SK-N-SH (cell line): ENCODE data around the gene NEMP2. TPM values are rescaled to one million over a fixed set of nuclear protein-coding genes. Genes with fewer than 3 reads are reported as not detected.
A peak's percentile ranks its signal among the peaks of the same experiment; 100 is the strongest.

ENCODE experiments used
- CTCF ChIA-PET: fragments of 300-600, 350-600 bp; formaldehyde crosslinking; extraction: SDS; loops from one replicate; lab custom pipeline; 2021; lab: Yijun Ruan, JAX
- POLR2A ChIA-PET: fragments of 350-600 bp; sonication (Branson Sonifier 250); formaldehyde crosslinking; extraction: SDS; loops from one replicate; lab custom pipeline; 2020; ENCODE audit warnings: antibody characterized with exemption, inconsistent platforms; lab: Yijun Ruan, JAX
- DNase-seq: peaks from one replicate; pipeline ENCODE4 v3.0.0; 2012
- H2AFZ ChIP-seq: fragments of 200-600 bp; sonication (generic); 2 replicates; pipeline ENCODE4 v1.8.1; 2016; ENCODE audit warnings: antibody characterized with exemption, mild to moderate bottlenecking, low read depth
- H3F3A ChIP-seq: fragments of 200-600 bp; sonication (generic); replicated peaks from 2 replicates; pipeline ENCODE3; 2016; ENCODE audit warnings: antibody characterized with exemption, mild to moderate bottlenecking; ENCODE audit not compliant: insufficient read depth
- H3K27ac ChIP-seq, 2 experiments: fragments of 200-500 bp in 1 of 2; fragments of 200-600 bp in 1 of 2; sonication (Bioruptor generic) in 1 of 2; sonication (generic), shearing (Covaris generic) in 1 of 2; 2 replicates each; pipeline versions ENCODE4 v1.5.1 to v1.6.1; 2014 to 2016; ENCODE audit warnings: low read depth in 2 of 2, inconsistent platforms in 1 of 2, low read length in 1 of 2, mild to moderate bottlenecking in 1 of 2, mixed read lengths in 1 of 2
- H3K27me3 ChIP-seq: fragments of 200-600 bp; sonication (generic), shearing (Covaris generic); 2 replicates; pipeline ENCODE4 v1.6.1; 2016; ENCODE audit warnings: mixed run types; ENCODE audit not compliant: insufficient read depth
- H3K36me3 ChIP-seq, 2 experiments: fragments of 200-500 bp in 1 of 2; fragments of 200-600 bp in 1 of 2; sonication (Bioruptor generic) in 1 of 2; sonication (generic) in 1 of 2; replicated peaks in 1 of 2; 2 replicates each; pipeline versions ENCODE3 to v1.5.1; 2014 to 2016; ENCODE audit warnings: low read length in 1 of 2, mild to moderate bottlenecking in 1 of 2; ENCODE audit not compliant: insufficient read depth in 2 of 2, control insufficient read depth in 1 of 2
- H3K4me1 ChIP-seq, 2 experiments: fragments of 200-500 bp in 1 of 2; fragments of 200-600 bp in 1 of 2; sonication (Bioruptor generic) in 1 of 2; sonication (generic), shearing (Covaris generic) in 1 of 2; 2 replicates each; pipeline versions ENCODE4 v1.5.1 to v1.6.1; 2014 to 2016; ENCODE audit warnings: low read depth in 1 of 2, low read length in 1 of 2, mixed run types in 1 of 2; ENCODE audit not compliant: insufficient read depth in 2 of 2, control insufficient read depth in 1 of 2
- H3K4me2 ChIP-seq: fragments of 200-600 bp; sonication (generic), shearing (Covaris generic); 2 replicates; pipeline ENCODE4 v1.6.1; 2017; ENCODE audit warnings: mixed run types
- H3K4me3 ChIP-seq, 2 experiments: fragments of 200-500 bp in 1 of 2; fragments of 200-600 bp in 1 of 2; sonication (Bioruptor generic) in 1 of 2; sonication (generic), shearing (Covaris generic) in 1 of 2; 2 replicates each; pipeline versions ENCODE4 v1.5.1 to v1.8.1; 2014 to 2016; ENCODE audit warnings: low read depth in 2 of 2, inconsistent platforms in 1 of 2, low read length in 1 of 2, mild to moderate bottlenecking in 1 of 2, mixed read lengths in 1 of 2, moderate library complexity in 1 of 2
- H3K79me2 ChIP-seq: fragments of 200-600 bp; sonication (generic); 2 replicates; pipeline ENCODE4 v1.8.1; 2017; ENCODE audit warnings: mild to moderate bottlenecking; ENCODE audit not compliant: insufficient read depth
- H3K9ac ChIP-seq: fragments of 200-600 bp; sonication (generic); 2 replicates; pipeline ENCODE4 v1.6.1; 2017; ENCODE audit warnings: mixed run types
- H3K9me2 ChIP-seq: fragments of 200-600 bp; sonication (generic); 2 replicates; pipeline ENCODE4 v1.6.1; 2017; ENCODE audit warnings: mixed run types
- H3K9me3 ChIP-seq: fragments of 200-600 bp; sonication (generic); 2 replicates; pipeline ENCODE4 v1.6.1; 2017; ENCODE audit warnings: mixed run types, mild to moderate bottlenecking, moderate library complexity
- H4K20me1 ChIP-seq: fragments of 200-600 bp; sonication (generic); 2 replicates; pipeline ENCODE4 v1.6.1; 2017; ENCODE audit warnings: mild to moderate bottlenecking, mixed run types; ENCODE audit not compliant: insufficient read depth
- CHD2 ChIP-seq: fragments of 150-350 bp; IDR thresholded peaks from 2 replicates; pipeline ENCODE4 v1.6.1; 2018; ENCODE audit warnings: low read length; ENCODE audit not compliant: partially characterized antibody
- CTCF ChIP-seq: fragments of 200-600 bp; sonication (generic); IDR thresholded peaks from 2 replicates; pipeline ENCODE4 v1.6.1; 2017; ENCODE audit warnings: antibody characterized with exemption, mild to moderate bottlenecking, moderate library complexity
- ELF1 ChIP-seq: IDR thresholded peaks from 2 replicates; pipeline ENCODE4 v1.4.0; 2012
- EP300 ChIP-seq, 2 experiments: IDR thresholded peaks; 2 replicates each; pipeline versions ENCODE4 v1.4.0 to v1.6.1; 2012; ENCODE audit warnings: borderline replicate concordance in 1 of 2, low read depth in 1 of 2, low read length in 1 of 2
- EZH2phosphoT487 ChIP-seq: fragments of 200-600 bp; sonication (generic); IDR thresholded peaks from 2 replicates; pipeline ENCODE4 v1.6.1; 2017; ENCODE audit warnings: low read depth, mixed run types, mild to moderate bottlenecking, antibody characterized with exemption, moderate library complexity, borderline replicate concordance
- FOXJ3 ChIP-seq: sonication (generic); formaldehyde crosslinking; IDR thresholded peaks from 2 replicates; pipeline ENCODE4 v1.5.1; 2020; ENCODE audit warnings: mild to moderate bottlenecking, missing genetic modification reagents
- FOXM1 ChIP-seq: IDR thresholded peaks from 2 replicates; pipeline ENCODE4 v1.4.0; 2012; ENCODE audit warnings: low read depth, mild to moderate bottlenecking
- IRF3 ChIP-seq: fragments of 150-350 bp; IDR thresholded peaks from 2 replicates; pipeline ENCODE4 v1.6.1; 2016; ENCODE audit warnings: mild to moderate bottlenecking, low read depth, low read length
- JUND ChIP-seq: IDR thresholded peaks from 2 replicates; pipeline ENCODE4 v1.4.0; 2012
- NRF1 ChIP-seq: IDR thresholded peaks from 2 replicates; pipeline ENCODE4 v1.6.1; 2012; ENCODE audit warnings: low read depth, mild to moderate bottlenecking, low read length
- POLR2AphosphoS5 ChIP-seq: IDR thresholded peaks from 2 replicates; pipeline ENCODE4 v1.6.1; 2012; ENCODE audit warnings: low read depth, low read length
- RCOR1 ChIP-seq: fragments of 150-350 bp; IDR thresholded peaks from 2 replicates; pipeline ENCODE4 v1.6.1; 2017; ENCODE audit warnings: antibody characterized with exemption, low read length
- RFX5 ChIP-seq: IDR thresholded peaks from 2 replicates; pipeline ENCODE4 v1.6.1; 2012; ENCODE audit warnings: mild to moderate bottlenecking, improper control_type of control experiment, low read length
- SIN3A ChIP-seq: IDR thresholded peaks from 2 replicates; pipeline ENCODE4 v1.6.1; 2012; ENCODE audit warnings: low read depth, mild to moderate bottlenecking, low read length, moderate library complexity, borderline replicate concordance
- SMC3 ChIP-seq: IDR thresholded peaks from 2 replicates; pipeline ENCODE4 v1.6.1; 2012; ENCODE audit warnings: low read depth, low read length, improper control_type of control experiment
- TEAD4 ChIP-seq: IDR thresholded peaks from 2 replicates; pipeline ENCODE4 v1.4.0; 2012; ENCODE audit warnings: mild to moderate bottlenecking, borderline replicate concordance; ENCODE audit not compliant: insufficient read depth
- ZBTB33 ChIP-seq: IDR thresholded peaks from 2 replicates; pipeline ENCODE4 v1.4.0; 2012; ENCODE audit warnings: low read depth, borderline replicate concordance
- WGBS: methylation state at CpG from one replicate; pipeline ENCODE4 v1.1.6; 2017; ENCODE audit warnings: low lambda C conversion rate; 5-methylcytosine and 5-hydroxymethylcytosine counted together
- polyA plus RNA-seq, 3 experiments: library from polyadenylated mRNA; depleted of rRNA; stranded (reverse); fragments of >200 nt; gene quantifications; 2 replicates each; pipeline ENCODE4 v1.2.3, GENCODE V29; 2012
- TF ChIP-seq, protein P1 (sequence below): IDR thresholded peaks from 2 replicates; pipeline ENCODE4 v1.6.1; 2012; ENCODE audit warnings: mild to moderate bottlenecking, low read depth, low read length, moderate library complexity

NEMP2 gene
- polyA plus RNA-seq, 1 of the 3 experiments (the other 2 are of a cell fraction), result 2.0 TPM

- Histone ChIP-seq H2AFZ (peak overlapping the region; percentile 75; the same call in 1 of the 2 replicates), H3K79me2 (no peaks in the 10 kb centered on the region), H3K9ac (peak overlapping the region; percentile 27; the same call in 1 of the 2 replicates), H3K27me3 (no peaks in the 10 kb centered on the region), H3K4me1 (no peaks in the 10 kb centered on the region), H3K9me3 (0 out of 2 replicates have a peak, but pooled peaks cover under 1% of the 10 kb centered on the region), H3K4me3 (no peak overlapping the region), H3K4me2 (peak overlapping the region; percentile 7; the same call in 1 of the 2 replicates), H3K27ac (peak overlapping the region in 1 of 2 experiments; percentile 66; a peak in 2 of 4 replicates), H4K20me1 (no peaks in the 10 kb centered on the region), H3K36me3 (no peaks in the 10 kb centered on the region), H3K9me2 (no peaks in the 10 kb centered on the region), H3F3A (peaks cover 11% of the 10 kb centered on the region)
- DNase-seq, result no peak
- TF ChIP-seq IRF3 (no peak), TEAD4 (no peak), JUND (no peak), ZBTB33 (no peak), FOXJ3 (CRISPR knock-in tag) (no peak), RFX5 (no peak), EZH2phosphoT487 (no peak), ELF1 (no peak), POLR2AphosphoS5 (no peak), CTCF (no peak), EP300 (IDR thresholded peaks at IDR 0.05; ENCODE audit: borderline replicate concordance in 1 of 2, low read depth in 1 of 2, low read length in 1 of 2) (no peak), NRF1 (no peak), RCOR1 (no peak), CHD2 (no peak), SIN3A (no peak), SMC3 (no peak), FOXM1 (no peak)
- TF ChIP-seq, protein P1, sequence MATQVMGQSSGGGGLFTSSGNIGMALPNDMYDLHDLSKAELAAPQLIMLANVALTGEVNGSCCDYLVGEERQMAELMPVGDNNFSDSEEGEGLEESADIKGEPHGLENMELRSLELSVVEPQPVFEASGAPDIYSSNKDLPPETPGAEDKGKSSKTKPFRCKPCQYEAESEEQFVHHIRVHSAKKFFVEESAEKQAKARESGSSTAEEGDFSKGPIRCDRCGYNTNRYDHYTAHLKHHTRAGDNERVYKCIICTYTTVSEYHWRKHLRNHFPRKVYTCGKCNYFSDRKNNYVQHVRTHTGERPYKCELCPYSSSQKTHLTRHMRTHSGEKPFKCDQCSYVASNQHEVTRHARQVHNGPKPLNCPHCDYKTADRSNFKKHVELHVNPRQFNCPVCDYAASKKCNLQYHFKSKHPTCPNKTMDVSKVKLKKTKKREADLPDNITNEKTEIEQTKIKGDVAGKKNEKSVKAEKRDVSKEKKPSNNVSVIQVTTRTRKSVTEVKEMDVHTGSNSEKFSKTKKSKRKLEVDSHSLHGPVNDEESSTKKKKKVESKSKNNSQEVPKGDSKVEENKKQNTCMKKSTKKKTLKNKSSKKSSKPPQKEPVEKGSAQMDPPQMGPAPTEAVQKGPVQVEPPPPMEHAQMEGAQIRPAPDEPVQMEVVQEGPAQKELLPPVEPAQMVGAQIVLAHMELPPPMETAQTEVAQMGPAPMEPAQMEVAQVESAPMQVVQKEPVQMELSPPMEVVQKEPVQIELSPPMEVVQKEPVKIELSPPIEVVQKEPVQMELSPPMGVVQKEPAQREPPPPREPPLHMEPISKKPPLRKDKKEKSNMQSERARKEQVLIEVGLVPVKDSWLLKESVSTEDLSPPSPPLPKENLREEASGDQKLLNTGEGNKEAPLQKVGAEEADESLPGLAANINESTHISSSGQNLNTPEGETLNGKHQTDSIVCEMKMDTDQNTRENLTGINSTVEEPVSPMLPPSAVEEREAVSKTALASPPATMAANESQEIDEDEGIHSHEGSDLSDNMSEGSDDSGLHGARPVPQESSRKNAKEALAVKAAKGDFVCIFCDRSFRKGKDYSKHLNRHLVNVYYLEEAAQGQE, result no peak
- CTCF ChIA-PET, result no interaction called here
- POLR2A ChIA-PET, result no interaction called here
- WGBS, result 74% methylated on average over 5 of the region's 5 CpGs
Measured at GRCh38 chr2:190545555-190546385, 11.2 kb upstream of the NEMP2 start.
